ENCODE measurements around the gene SYNGAP1.

The SYNGAP1 gene

GRCh38 chr6:33421344-33421643, 1.4 kb downstream of the SYNGAP1 start:
- no peak for DNase-seq (ENCODE audit: low spot score)

GRCh38 chr6:33423777-33424176, 3.9 kb downstream of the SYNGAP1 start:
- no peak for DNase-seq (ENCODE audit: low spot score)

GRCh38 chr6:33424855-33425667, 5.2 kb downstream of the SYNGAP1 start:
- DNase-seq (ENCODE audit: low spot score) = peak; percentile 46

GRCh38 chr6:33425668-33426577, 6.1 kb downstream of the SYNGAP1 start:
- peak; percentile 84 for DNase-seq (ENCODE audit: low spot score)

- peak; percentile 47 for DNase-seq (ENCODE audit: low spot score)
Measured at GRCh38 chr6:33426590-33427511, 7.0 kb downstream of the SYNGAP1 start.

GRCh38 chr6:33427585-33428223, 7.8 kb downstream of the SYNGAP1 start:
- DNase-seq (ENCODE audit: low spot score) = peak; percentile 65

- DNase-seq (ENCODE audit: low spot score) = no peak
Measured at GRCh38 chr6:33428224-33428965, 8.5 kb downstream of the SYNGAP1 start.

- no peak for DNase-seq (ENCODE audit: low spot score)
Measured at GRCh38 chr6:33428966-33429749, 9.3 kb downstream of the SYNGAP1 start.

GRCh38 chr6:33429750-33430052, 9.8 kb downstream of the SYNGAP1 start:
- no peak for DNase-seq (ENCODE audit: low spot score)

- DNase-seq (ENCODE audit: low spot score) = no peak
Measured at GRCh38 chr6:33430334-33430733, 10.5 kb downstream of the SYNGAP1 start.

GRCh38 chr6:33430991-33431879, 11.4 kb downstream of the SYNGAP1 start:
- DNase-seq (ENCODE audit: low spot score) = peak; percentile 95

GRCh38 chr6:33431880-33432541, 12.1 kb downstream of the SYNGAP1 start:
- no peak for DNase-seq (ENCODE audit: low spot score)

GRCh38 chr6:33432546-33432945, 12.7 kb downstream of the SYNGAP1 start:
- DNase-seq (ENCODE audit: low spot score) = no peak

GRCh38 chr6:33433001-33433543, 13.2 kb downstream of the SYNGAP1 start:
- DNase-seq (ENCODE audit: low spot score) = no peak

GRCh38 chr6:33433544-33434191, 13.8 kb downstream of the SYNGAP1 start:
- no peak for DNase-seq (ENCODE audit: low spot score)

GRCh38 chr6:33434961-33435360, 15.1 kb downstream of the SYNGAP1 start:
- no peak for DNase-seq (ENCODE audit: low spot score)

- DNase-seq (ENCODE audit: low spot score) = no peak
Measured at GRCh38 chr6:33437666-33438065, 17.8 kb downstream of the SYNGAP1 start.

All from Ammon's horn (tissue), 1 donor.